DMS53 (cell line): ENCODE measurements around the gene SHFL.

Experiments used
- DNase-seq: peaks from one replicate; lab custom pipeline; 2025; lab: John Stamatoyannopoulos, UW

Gene SHFL

GRCh38 chr19:10087296-10088061 lies 1.4 kb downstream of the SHFL start:
- no peak for DNase-seq

- DNase-seq = no peak
These were observed 2.9 kb downstream of the SHFL start for GRCh38 chr19:10088949-10089554.

- no peak for DNase-seq
These were observed 3.8 kb downstream of the SHFL start for GRCh38 chr19:10089801-10090375.

GRCh38 chr19:10091370-10091687 lies 5.2 kb downstream of the SHFL start:
- DNase-seq = no peak

GRCh38 chr19:10091895-10092641 lies 6.0 kb downstream of the SHFL start:
- DNase-seq = no peak

- no peak for DNase-seq
These were observed 6.7 kb downstream of the SHFL start for GRCh38 chr19:10092648-10093294.

- DNase-seq = no peak
These were observed 7.4 kb downstream of the SHFL start for GRCh38 chr19:10093295-10094186.

GRCh38 chr19:10095622-10095947 lies 9.5 kb downstream of the SHFL start:
- DNase-seq = no peak

GRCh38 chr19:10095948-10096614 lies 10.0 kb downstream of the SHFL start:
- DNase-seq = peak; percentile 98

GRCh38 chr19:10096615-10096963 lies 10.5 kb downstream of the SHFL start:
- DNase-seq = peak; percentile 70

- DNase-seq = no peak
These were observed 14.2 kb downstream of the SHFL start for GRCh38 chr19:10100163-10100785.

- DNase-seq = no peak
These were observed 16.7 kb downstream of the SHFL start for GRCh38 chr19:10102787-10103236.

GRCh38 chr19:10104130-10104513 lies 18.0 kb downstream of the SHFL start:
- DNase-seq = no peak

- DNase-seq = no peak
These were observed 18.8 kb downstream of the SHFL start for GRCh38 chr19:10104665-10105508.

- DNase-seq = no peak
These were observed 19.5 kb downstream of the SHFL start for GRCh38 chr19:10105509-10106099.

GRCh38 chr19:10106100-10106936 lies 20.2 kb downstream of the SHFL start, which contains the start of gene PPAN:
PPAN (plus strand) TSS chr19:10106362; CDS start chr19:10106395, 33 bp downstream.
- DNase-seq = peak; percentile 98

- no peak for DNase-seq
These were observed 21.1 kb downstream of the SHFL start for GRCh38 chr19:10107254-10107653.

- DNase-seq = no peak
These were observed 21.8 kb downstream of the SHFL start for GRCh38 chr19:10107817-10108367.
